CD4-positive, alpha-beta T cell (primary cell): ENCODE data around the gene TMCC3. TPM values are rescaled to one million over a fixed set of nuclear protein-coding genes. Genes with fewer than 3 reads are reported as not detected.

Source experiments
- ATAC-seq: fragments of 200-7000 bp; cut with Tn5 transposase; one replicate; pipeline ENCODE4 v1.10.0; 2022; ENCODE audit warnings: mild to moderate bottlenecking; ENCODE audit not compliant: poor library complexity
- CTCF ChIA-PET: fragments of 350-600 bp; sonication (Branson Sonifier 250); formaldehyde crosslinking; loops from one replicate; lab custom pipeline; 2021; ENCODE audit warnings: antibody characterized with exemption, inconsistent platforms; lab: Charles Lee
- POLR2A ChIA-PET: fragments of 350-600 bp; sonication (Branson Sonifier 250); formaldehyde crosslinking; loops from one replicate; lab custom pipeline; 2021; ENCODE audit warnings: antibody characterized with exemption, inconsistent platforms; lab: Charles Lee
- DNase-seq, 14 experiments: peaks; one replicate each; pipeline ENCODE4 v3.0.0-alpha.2; 2013 to 2020; ENCODE audit warnings: mixed read lengths in 2 of 14
- H3K27ac ChIP-seq, 2 donors: one replicate each; pipeline versions ENCODE4 v1.5.1 to v1.7.0; 2013; ENCODE audit warnings: low read length in 2 of 2, low read depth in 1 of 2, mild to moderate bottlenecking in 1 of 2
- H3K27me3 ChIP-seq, 2 experiments: 1 replicate in 1 of 2; 2 replicates in 1 of 2; pipeline versions ENCODE4 v1.6.1 to v1.7.0; 2013; ENCODE audit warnings: low read length in 2 of 2, control low read depth in 1 of 2, mild to moderate bottlenecking in 1 of 2, moderate library complexity in 1 of 2; ENCODE audit not compliant: insufficient read depth in 2 of 2, control insufficient read depth in 1 of 2
- H3K36me3 ChIP-seq: one replicate; pipeline ENCODE4 v1.6.1; 2013; ENCODE audit warnings: low read length, control low read depth; ENCODE audit not compliant: insufficient read depth
- H3K4me1 ChIP-seq: one replicate; pipeline ENCODE4 v1.6.1; 2013; ENCODE audit warnings: low read length, control low read depth; ENCODE audit not compliant: insufficient read depth
- H3K4me3 ChIP-seq: one replicate; pipeline ENCODE4 v1.5.1; 2013; ENCODE audit warnings: mild to moderate bottlenecking, low read length, moderate library complexity
- H3K9me3 ChIP-seq, 2 experiments: 1 replicate in 1 of 2; 2 replicates in 1 of 2; pipeline versions ENCODE4 v1.6.1 to v1.7.0; 2013; ENCODE audit warnings: low read length in 2 of 2, mild to moderate bottlenecking in 2 of 2, control low read depth in 1 of 2, moderate library complexity in 1 of 2; ENCODE audit not compliant: control insufficient read depth in 1 of 2, insufficient read depth in 1 of 2
- H3K27ac Mint-ChIP-seq: one replicate; pipeline ENCODE4 v1.8.0; 2020; ENCODE audit warnings: mixed read lengths
- H3K27me3 Mint-ChIP-seq: one replicate; pipeline ENCODE4 v1.8.0; 2021; ENCODE audit warnings: mixed read lengths
- H3K36me3 Mint-ChIP-seq: one replicate; pipeline ENCODE4 v1.8.0; 2021; ENCODE audit warnings: low read depth, mixed read lengths
- H3K4me1 Mint-ChIP-seq: one replicate; pipeline ENCODE4 v1.8.0; 2021; ENCODE audit warnings: low read depth, mixed read lengths
- H3K4me3 Mint-ChIP-seq: one replicate; pipeline ENCODE4 v1.8.0; 2020; ENCODE audit warnings: mild to moderate bottlenecking, mixed read lengths
- H3K9me3 Mint-ChIP-seq: one replicate; pipeline ENCODE4 v1.8.0; 2020; ENCODE audit warnings: mixed read lengths
- intact Hi-C, 2 experiments: fragments of 100-400 bp; cut with DNase I in 1 of 2; cut with micrococcal nuclease in 1 of 2; formaldehyde crosslinking; loops; one replicate each; pipeline versions ENCODE4 v1.15.1 to v1.9.0; 2023 to 2025; cut with DNase I, micrococcal nuclease
- total RNA-seq, 174 experiments: library from RNA in 2 of 174; stranded (reverse) in 2 of 174; gene quantifications; one replicate each; pipeline ENCODE4 v1.2.3 and lab custom pipeline; 2021 to 2026
- TF ChIP-seq, protein P1 (sequence below): fragments of 200-600 bp; IDR thresholded peaks from one replicate; pipeline ENCODE4 v1.8.0; 2022; ENCODE audit warnings: antibody characterized with exemption, mild to moderate bottlenecking

The TMCC3 gene
- total RNA-seq, 2 experiments from 2014 or later = 0.78 to 1.3 TPM

DNA sequence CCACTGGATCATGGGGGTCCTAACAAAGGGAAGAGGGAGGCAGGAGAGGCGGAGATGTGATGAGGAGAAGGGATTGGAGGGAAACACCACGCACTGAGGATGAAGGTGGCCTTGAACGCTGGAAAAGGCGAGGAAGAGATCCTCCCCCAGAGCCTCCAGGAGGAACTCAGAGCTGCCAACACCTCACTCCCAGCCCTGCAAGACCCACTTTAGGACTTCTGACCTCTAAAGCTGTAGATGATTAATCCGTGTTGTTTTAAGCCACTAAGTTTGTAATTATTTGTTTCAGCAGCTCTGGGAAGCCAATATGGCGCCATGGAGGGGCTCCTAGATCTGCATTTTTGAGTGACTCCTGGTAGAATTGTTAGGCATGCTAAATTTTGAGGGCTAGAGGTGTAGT lies 116.1 kb downstream of the TMCC3 start:
- CTCF ChIA-PET = no interaction called here
- Mint-ChIP-seq H3K27me3 (peaks cover 10% of the 10 kb centered on the region), H3K36me3 (no peaks in the 10 kb centered on the region), H3K4me1 (no peaks in the 10 kb centered on the region), H3K27ac (no peak overlapping the region), H3K4me3 (no peak overlapping the region), H3K9me3 (no peaks in the 10 kb centered on the region)
- DNase-seq = no peak
- intact Hi-C loops = loop anchor here in 1 of 2 experiments (5.0 kb wide), 1 partner anchor 1032 kb away; no protein-coding TSS in a partner anchor
- POLR2A ChIA-PET = no interaction called here
- H3K27me3 ChIP-seq = no peaks in the 10 kb centered on the region
- TF ChIP-seq, protein P1, sequence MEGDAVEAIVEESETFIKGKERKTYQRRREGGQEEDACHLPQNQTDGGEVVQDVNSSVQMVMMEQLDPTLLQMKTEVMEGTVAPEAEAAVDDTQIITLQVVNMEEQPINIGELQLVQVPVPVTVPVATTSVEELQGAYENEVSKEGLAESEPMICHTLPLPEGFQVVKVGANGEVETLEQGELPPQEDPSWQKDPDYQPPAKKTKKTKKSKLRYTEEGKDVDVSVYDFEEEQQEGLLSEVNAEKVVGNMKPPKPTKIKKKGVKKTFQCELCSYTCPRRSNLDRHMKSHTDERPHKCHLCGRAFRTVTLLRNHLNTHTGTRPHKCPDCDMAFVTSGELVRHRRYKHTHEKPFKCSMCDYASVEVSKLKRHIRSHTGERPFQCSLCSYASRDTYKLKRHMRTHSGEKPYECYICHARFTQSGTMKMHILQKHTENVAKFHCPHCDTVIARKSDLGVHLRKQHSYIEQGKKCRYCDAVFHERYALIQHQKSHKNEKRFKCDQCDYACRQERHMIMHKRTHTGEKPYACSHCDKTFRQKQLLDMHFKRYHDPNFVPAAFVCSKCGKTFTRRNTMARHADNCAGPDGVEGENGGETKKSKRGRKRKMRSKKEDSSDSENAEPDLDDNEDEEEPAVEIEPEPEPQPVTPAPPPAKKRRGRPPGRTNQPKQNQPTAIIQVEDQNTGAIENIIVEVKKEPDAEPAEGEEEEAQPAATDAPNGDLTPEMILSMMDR = no peak
- H3K9me3 ChIP-seq = no peaks in the 10 kb centered on the region
- no peak overlapping the region for H3K27ac ChIP-seq
- no peak overlapping the region for H3K4me3 ChIP-seq
- H3K4me1 ChIP-seq = peaks cover 6% of the 10 kb centered on the region
- ATAC-seq = no peak
- no peaks in the 10 kb centered on the region for H3K36me3 ChIP-seq

DNA sequence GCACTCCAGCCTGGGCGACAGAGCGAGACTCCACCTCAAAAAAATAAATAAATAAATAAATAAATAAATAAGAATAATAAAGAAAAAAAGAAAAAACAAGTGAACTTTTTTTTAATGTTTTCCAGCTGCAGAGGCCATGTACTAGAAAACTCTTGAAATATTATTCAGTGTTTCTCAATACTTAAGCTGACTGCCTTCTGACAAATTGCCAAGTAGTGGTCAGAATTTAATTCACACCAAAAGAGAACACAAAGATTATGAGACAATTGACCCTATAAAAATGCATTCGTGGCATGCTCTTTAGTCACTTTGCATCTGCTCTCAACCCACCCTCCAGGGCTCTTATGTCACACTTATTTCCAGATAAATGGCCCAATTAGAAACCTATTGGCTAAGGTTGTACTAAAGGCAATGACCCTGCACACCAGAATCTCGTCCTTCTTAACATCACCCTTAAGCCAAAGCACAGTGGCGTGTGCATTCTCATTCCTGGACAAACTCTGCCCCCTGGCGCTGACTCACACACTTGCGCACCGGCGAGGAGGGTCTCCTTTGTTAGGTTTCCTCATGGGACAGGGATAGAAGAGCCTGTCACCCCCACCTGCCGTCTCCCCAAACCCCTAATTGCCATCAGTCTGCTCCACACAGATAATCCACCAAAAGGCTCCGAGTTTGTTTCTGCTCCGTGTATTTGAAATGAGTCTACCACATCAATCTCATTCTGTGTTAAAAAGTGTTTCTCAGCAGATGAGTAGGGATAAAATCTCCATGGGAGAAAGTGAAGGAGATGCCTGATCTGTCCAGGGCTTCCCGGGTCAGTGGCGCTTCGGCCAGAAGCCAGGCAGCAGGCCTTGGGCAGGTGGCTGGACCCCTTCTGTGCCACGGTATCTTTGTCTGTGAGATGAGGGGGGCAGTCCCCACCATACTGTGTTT lies 117.6 kb downstream of the TMCC3 start:
- TF ChIP-seq, protein P1 = peak; percentile 69
- no peak overlapping the region for H3K4me3 Mint-ChIP-seq
- intact Hi-C loops = loop anchor here (1.0 to 5.0 kb wide), 4 partner anchors 398 to 1030 kb away; no protein-coding TSS in a partner anchor
- H3K4me1 ChIP-seq = peaks cover 6% of the 10 kb centered on the region
- no peaks in the 10 kb centered on the region for H3K9me3 ChIP-seq
- no peaks in the 10 kb centered on the region for H3K36me3 ChIP-seq
- H3K36me3 Mint-ChIP-seq = no peaks in the 10 kb centered on the region
- H3K27ac Mint-ChIP-seq = no peak overlapping the region
- peaks cover 11% of the 10 kb centered on the region for H3K27me3 Mint-ChIP-seq
- no peak overlapping the region for H3K27ac ChIP-seq
- POLR2A ChIA-PET = no interaction called here
- no peaks in the 10 kb centered on the region for H3K9me3 Mint-ChIP-seq
- no peaks in the 10 kb centered on the region for H3K27me3 ChIP-seq
- peak; percentile 41 to 79 (median 60) for DNase-seq
- CTCF ChIA-PET = no interaction called here
- peak; percentile 60 for ATAC-seq
- H3K4me1 Mint-ChIP-seq = no peaks in the 10 kb centered on the region
- no peak overlapping the region for H3K4me3 ChIP-seq

DNA sequence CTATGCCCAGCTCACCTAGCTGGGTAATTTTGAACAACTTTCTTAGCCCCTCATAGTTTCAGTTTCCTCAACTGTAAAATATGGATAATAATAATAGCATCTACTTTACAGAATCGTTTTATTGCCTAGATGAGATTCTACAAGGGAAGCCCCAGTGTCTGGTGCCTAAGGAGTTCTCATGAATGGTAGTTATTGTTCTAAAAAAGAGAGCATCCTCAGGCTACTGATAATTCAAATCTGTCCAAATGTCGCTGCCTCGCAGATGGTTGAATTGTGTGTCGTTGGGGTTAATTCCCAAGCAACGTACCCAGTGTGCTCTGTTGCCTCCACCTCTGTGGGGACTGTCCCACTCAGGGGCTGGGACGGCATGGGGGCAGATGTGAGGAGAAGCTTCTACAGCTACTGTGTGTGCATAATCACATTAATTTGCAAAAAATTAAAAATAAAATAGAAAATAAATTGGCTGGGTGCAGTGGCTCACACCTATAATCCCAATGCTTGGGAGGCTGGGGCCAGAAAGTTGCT lies 119.1 kb downstream of the TMCC3 start:
- Histone ChIP-seq H3K4me3 (no peak overlapping the region), H3K9me3 (no peaks in the 10 kb centered on the region), H3K4me1 (peaks cover 6% of the 10 kb centered on the region), H3K27ac (no peak overlapping the region), H3K36me3 (no peaks in the 10 kb centered on the region), H3K27me3 (no peaks in the 10 kb centered on the region)
- Mint-ChIP-seq H3K27ac (no peak overlapping the region), H3K27me3 (peaks cover 11% of the 10 kb centered on the region), H3K36me3 (no peaks in the 10 kb centered on the region), H3K9me3 (no peaks in the 10 kb centered on the region), H3K4me3 (no peak overlapping the region), H3K4me1 (no peaks in the 10 kb centered on the region)
- CTCF ChIA-PET = no interaction called here
- ATAC-seq (no peak), DNase-seq (no peak)
- intact Hi-C loops = loop anchor here in 1 of 2 experiments (5.0 kb wide), 1 partner anchor 1029 kb away; no protein-coding TSS in a partner anchor
- POLR2A ChIA-PET = no interaction called here
- TF ChIP-seq, protein P1 = no peak
